BE2C (cell line): Measurements from ENCODE around the gene BCLAF3.

Source experiments
- DNase-seq: peaks from one replicate; pipeline ENCODE4 v3.0.0-alpha.2; 2020
- H3K27me3 ChIP-seq: fragments of 250-450 bp; sonication (Bioruptor Pico); 2 replicates; pipeline ENCODE4 v1.5.1; 2020; ENCODE audit warnings: mild to moderate bottlenecking
- H3K36me3 ChIP-seq: fragments of 250-450 bp; sonication (Bioruptor Pico); 2 replicates; pipeline ENCODE4 v1.5.1; 2020; ENCODE audit warnings: mild to moderate bottlenecking
- H3K4me1 ChIP-seq: fragments of 250-450 bp; sonication (Bioruptor Pico); 2 replicates; pipeline ENCODE4 v1.5.1; 2020
- H3K4me3 ChIP-seq: 2 replicates; pipeline ENCODE4 v1.5.1; 2011; ENCODE audit warnings: low read depth, low read length
- H3K9me3 ChIP-seq: fragments of 250-450 bp; sonication (Bioruptor Pico); 2 replicates; pipeline ENCODE4 v1.5.1; 2020
- CTCF ChIP-seq: IDR thresholded peaks from 2 replicates; pipeline ENCODE4 v1.5.1; 2012; ENCODE audit warnings: mild to moderate bottlenecking, low read depth, low read length

Gene BCLAF3

GRCh38 chrX:19964017-19964710 is 26.7 kb downstream of the BCLAF3 start:
- H3K36me3 ChIP-seq: no peaks in the 10 kb centered on the region
- TF ChIP-seq CTCF: no peak
- H3K4me1 ChIP-seq: no peaks in the 10 kb centered on the region
- no peak overlapping the region for H3K4me3 ChIP-seq
- no peaks in the 10 kb centered on the region for H3K9me3 ChIP-seq
- H3K27me3 ChIP-seq: no peaks in the 10 kb centered on the region
- DNase-seq: no peak

DNA sequence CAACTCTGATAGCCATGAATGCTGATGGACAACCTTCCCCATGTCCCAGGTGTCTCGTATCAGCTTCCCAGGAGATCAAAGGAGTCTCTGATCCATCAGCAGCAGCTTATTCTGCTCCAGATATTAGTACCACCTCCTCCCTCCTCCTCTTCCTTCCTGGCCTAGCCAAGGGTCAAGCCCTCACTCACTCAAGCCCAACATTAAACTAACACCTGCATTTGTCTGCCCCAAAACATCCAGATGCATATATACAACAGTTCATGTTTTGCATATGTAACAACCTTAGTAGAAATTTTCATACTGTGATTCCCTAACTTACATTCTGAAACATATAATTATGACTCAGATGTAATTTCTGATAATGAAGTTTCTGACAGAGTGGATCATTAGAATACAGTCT is 29.9 kb downstream of the BCLAF3 start:
- H3K4me1 ChIP-seq: no peaks in the 10 kb centered on the region
- DNase-seq: no peak

GRCh38 chrX:19958552-19959486 is 32.0 kb downstream of the BCLAF3 start:
- DNase-seq: no peak
- Histone ChIP-seq H3K36me3 (no peaks in the 10 kb centered on the region), H3K9me3 (no peaks in the 10 kb centered on the region), H3K4me3 (no peak overlapping the region), H3K27me3 (no peaks in the 10 kb centered on the region), H3K4me1 (no peaks in the 10 kb centered on the region)
- no peak for TF ChIP-seq CTCF

More for the DNA sequence above, 29.9 kb downstream of the BCLAF3 start:
- TF ChIP-seq CTCF: no peak
- no peaks in the 10 kb centered on the region for H3K9me3 ChIP-seq
- H3K4me3 ChIP-seq: no peak overlapping the region
- no peaks in the 10 kb centered on the region for H3K27me3 ChIP-seq
- H3K36me3 ChIP-seq: no peaks in the 10 kb centered on the region

DNA sequence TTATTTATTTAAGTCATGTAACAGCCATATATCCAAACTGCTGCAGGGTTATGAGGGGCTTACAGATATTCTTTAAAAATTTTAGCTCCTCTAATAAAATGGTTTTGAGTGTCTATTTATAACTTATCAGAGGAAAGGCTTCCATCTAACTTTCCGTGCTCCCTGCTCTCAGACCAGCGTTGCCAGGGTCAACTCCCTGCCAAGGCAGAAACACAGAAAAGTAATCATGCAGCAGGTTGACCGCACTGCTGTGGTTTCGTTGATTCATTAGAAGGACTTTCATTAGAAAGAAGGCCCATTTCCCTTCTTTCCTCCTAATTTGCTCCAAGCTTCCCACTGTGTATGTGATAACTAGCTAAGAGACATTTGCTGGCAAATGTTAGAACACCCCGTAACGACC is 33.9 kb downstream of the BCLAF3 start:
- H3K36me3 ChIP-seq: no peaks in the 10 kb centered on the region
- no peak for DNase-seq
- no peak overlapping the region for H3K4me3 ChIP-seq
- no peak for TF ChIP-seq CTCF
- H3K4me1 ChIP-seq: no peaks in the 10 kb centered on the region
- H3K27me3 ChIP-seq: no peaks in the 10 kb centered on the region
- no peaks in the 10 kb centered on the region for H3K9me3 ChIP-seq

DNA sequence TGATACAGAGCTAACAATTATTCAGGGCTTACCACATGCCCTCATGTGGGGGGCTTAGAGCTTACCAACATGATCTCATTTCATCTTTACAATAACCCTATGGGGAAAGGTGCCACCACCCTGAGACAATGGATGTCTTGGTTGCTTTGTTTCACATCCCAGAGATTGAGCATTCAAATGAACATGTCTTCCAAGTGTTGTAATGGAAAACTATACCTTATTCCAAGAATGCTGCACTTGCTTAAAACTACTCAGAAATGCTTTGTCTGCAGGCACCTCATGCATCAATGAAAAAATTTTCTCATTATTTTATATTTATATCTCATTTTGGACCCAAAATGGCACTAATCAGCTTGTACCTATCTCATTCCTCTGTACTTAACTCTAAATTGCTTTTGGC is 34.6 kb downstream of the BCLAF3 start:
- Histone ChIP-seq H3K4me3 (no peak overlapping the region), H3K9me3 (no peaks in the 10 kb centered on the region), H3K36me3 (no peaks in the 10 kb centered on the region), H3K4me1 (no peaks in the 10 kb centered on the region), H3K27me3 (no peaks in the 10 kb centered on the region)
- DNase-seq: no peak
- no peak for TF ChIP-seq CTCF

- no peaks in the 10 kb centered on the region for H3K4me1 ChIP-seq
- H3K9me3 ChIP-seq: no peaks in the 10 kb centered on the region
- no peak for DNase-seq
- H3K27me3 ChIP-seq: no peaks in the 10 kb centered on the region
- TF ChIP-seq CTCF: no peak
- H3K4me3 ChIP-seq: no peak overlapping the region
- H3K36me3 ChIP-seq: no peaks in the 10 kb centered on the region
Observed at GRCh38 chrX:19955306-19955705, 35.6 kb downstream of the BCLAF3 start.
